Measurements from ENCODE around the gene TP53BP1.

Gene TP53BP1

DNA sequence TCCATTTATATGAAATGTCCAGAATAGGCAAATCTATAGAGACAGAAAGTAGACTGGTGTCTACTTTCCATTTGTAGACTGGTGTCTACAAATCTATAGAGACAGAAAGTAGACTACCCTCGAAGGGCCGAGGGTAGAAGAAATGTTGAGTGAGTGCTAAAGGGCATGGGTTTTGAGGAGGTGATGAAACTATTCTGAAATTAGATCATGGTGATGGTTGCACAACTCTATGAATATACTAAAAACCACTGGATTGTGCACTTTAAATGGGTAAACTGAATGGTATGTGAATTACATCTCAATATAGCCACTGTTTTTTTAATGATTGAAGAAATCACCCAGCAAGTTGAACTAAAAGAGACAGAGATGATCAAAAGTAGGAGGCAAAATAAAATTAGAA is 27.9 kb downstream of the TP53BP1 start:
- no peak for TF ChIP-seq EZH2phosphoT487 (IDR thresholded peaks at IDR 0.05; ENCODE audit: borderline replicate concordance, low read length)
- TF ChIP-seq, protein P1, sequence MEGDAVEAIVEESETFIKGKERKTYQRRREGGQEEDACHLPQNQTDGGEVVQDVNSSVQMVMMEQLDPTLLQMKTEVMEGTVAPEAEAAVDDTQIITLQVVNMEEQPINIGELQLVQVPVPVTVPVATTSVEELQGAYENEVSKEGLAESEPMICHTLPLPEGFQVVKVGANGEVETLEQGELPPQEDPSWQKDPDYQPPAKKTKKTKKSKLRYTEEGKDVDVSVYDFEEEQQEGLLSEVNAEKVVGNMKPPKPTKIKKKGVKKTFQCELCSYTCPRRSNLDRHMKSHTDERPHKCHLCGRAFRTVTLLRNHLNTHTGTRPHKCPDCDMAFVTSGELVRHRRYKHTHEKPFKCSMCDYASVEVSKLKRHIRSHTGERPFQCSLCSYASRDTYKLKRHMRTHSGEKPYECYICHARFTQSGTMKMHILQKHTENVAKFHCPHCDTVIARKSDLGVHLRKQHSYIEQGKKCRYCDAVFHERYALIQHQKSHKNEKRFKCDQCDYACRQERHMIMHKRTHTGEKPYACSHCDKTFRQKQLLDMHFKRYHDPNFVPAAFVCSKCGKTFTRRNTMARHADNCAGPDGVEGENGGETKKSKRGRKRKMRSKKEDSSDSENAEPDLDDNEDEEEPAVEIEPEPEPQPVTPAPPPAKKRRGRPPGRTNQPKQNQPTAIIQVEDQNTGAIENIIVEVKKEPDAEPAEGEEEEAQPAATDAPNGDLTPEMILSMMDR (IDR thresholded peaks at IDR 0.05; ENCODE audit: low read depth, low read length, poor library complexity, severe bottlenecking) = no peak
- Histone ChIP-seq H3K9me2 (replicated peaks; ENCODE audit: control insufficient read depth, low read length) (no peaks in the 10 kb centered on the region), H3K4me3 (ENCODE audit: low read length) (no peak overlapping the region), H3K4me1 (ENCODE audit: control insufficient read depth, low read length) (no peaks in the 10 kb centered on the region), H3F3A (ENCODE audit: control insufficient read depth, insufficient read depth) (no peaks in the 10 kb centered on the region), H4K20me1 (ENCODE audit: control insufficient read depth, insufficient read depth, low read depth, low read length) (no peaks in the 10 kb centered on the region), H3K9me3 (ENCODE audit: control insufficient read depth, insufficient read depth, low read length) (no peaks in the 10 kb centered on the region), H3K36me3 (ENCODE audit: control insufficient read depth, low read length) (peaks cover 21% of the 10 kb centered on the region), H3K4me2 (ENCODE audit: low read length) (no peak overlapping the region), H3K27ac (ENCODE audit: low read depth, low read length) (no peak overlapping the region), H3K79me2 (ENCODE audit: control insufficient read depth, low read length) (no peaks in the 10 kb centered on the region), H3K27me3 (ENCODE audit: control insufficient read depth, low read length) (no peaks in the 10 kb centered on the region)

DNA sequence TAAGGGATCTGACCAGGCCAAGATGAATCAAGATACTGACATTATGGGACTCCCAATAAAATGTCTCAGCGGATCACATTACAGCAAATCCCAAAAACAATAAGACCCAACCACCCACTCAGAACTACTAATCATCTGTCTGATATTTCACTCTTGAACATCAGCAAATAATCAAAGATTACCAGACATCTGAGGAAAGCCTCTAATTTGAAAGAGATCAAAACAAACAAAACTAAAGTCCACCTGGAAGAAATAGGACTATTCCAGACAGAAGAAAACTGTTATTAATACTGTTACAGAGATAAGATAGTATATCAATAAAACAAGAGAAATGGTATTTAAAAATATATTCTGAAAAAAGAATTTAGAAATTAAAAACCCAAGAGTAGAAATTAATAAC is 29.0 kb downstream of the TP53BP1 start:
- Histone ChIP-seq H3K4me1 (ENCODE audit: control insufficient read depth, low read length) (no peaks in the 10 kb centered on the region), H3K79me2 (ENCODE audit: control insufficient read depth, low read length) (no peaks in the 10 kb centered on the region), H4K20me1 (ENCODE audit: control insufficient read depth, insufficient read depth, low read depth, low read length) (no peaks in the 10 kb centered on the region), H3K27me3 (ENCODE audit: control insufficient read depth, low read length) (no peaks in the 10 kb centered on the region), H3F3A (ENCODE audit: control insufficient read depth, insufficient read depth) (no peaks in the 10 kb centered on the region), H3K27ac (ENCODE audit: low read depth, low read length) (no peak overlapping the region), H3K4me3 (ENCODE audit: low read length) (no peak overlapping the region), H3K9me3 (ENCODE audit: control insufficient read depth, insufficient read depth, low read length) (no peaks in the 10 kb centered on the region), H3K9me2 (replicated peaks; ENCODE audit: control insufficient read depth, low read length) (no peaks in the 10 kb centered on the region), H3K36me3 (ENCODE audit: control insufficient read depth, low read length) (peaks cover 16% of the 10 kb centered on the region), H3K4me2 (ENCODE audit: low read length) (no peak overlapping the region)
- TF ChIP-seq, protein P1 (IDR thresholded peaks at IDR 0.05; ENCODE audit: low read depth, low read length, poor library complexity, severe bottlenecking) = no peak
- TF ChIP-seq EZH2phosphoT487 (IDR thresholded peaks at IDR 0.05; ENCODE audit: borderline replicate concordance, low read length) = no peak

DNA sequence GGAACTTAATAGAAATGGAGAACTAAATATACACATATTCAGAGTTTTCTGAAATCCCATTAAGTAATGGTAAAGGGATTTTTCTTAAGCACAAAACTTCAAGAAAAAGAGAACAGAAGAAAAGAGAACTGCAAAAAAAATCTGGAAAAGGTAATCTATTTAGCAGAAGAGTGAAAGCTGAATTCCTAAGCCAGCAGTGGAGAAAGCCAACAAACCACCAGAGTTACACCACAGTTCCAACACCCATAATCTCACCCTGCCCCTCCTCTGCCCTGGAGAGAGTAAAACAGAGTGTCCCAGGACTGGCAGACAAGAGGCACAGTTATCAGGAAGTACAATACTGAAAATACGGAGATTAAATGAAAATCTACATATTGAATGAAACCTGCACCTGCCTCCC is 29.4 kb downstream of the TP53BP1 start:
- Histone ChIP-seq H3K4me1 (ENCODE audit: control insufficient read depth, low read length) (no peaks in the 10 kb centered on the region), H3K27me3 (ENCODE audit: control insufficient read depth, low read length) (no peaks in the 10 kb centered on the region), H3K9me3 (ENCODE audit: control insufficient read depth, insufficient read depth, low read length) (no peaks in the 10 kb centered on the region), H3K4me2 (ENCODE audit: low read length) (no peak overlapping the region), H3F3A (ENCODE audit: control insufficient read depth, insufficient read depth) (no peaks in the 10 kb centered on the region), H3K36me3 (ENCODE audit: control insufficient read depth, low read length) (peaks cover 12% of the 10 kb centered on the region), H3K9me2 (replicated peaks; ENCODE audit: control insufficient read depth, low read length) (no peaks in the 10 kb centered on the region), H3K27ac (ENCODE audit: low read depth, low read length) (no peak overlapping the region), H3K4me3 (ENCODE audit: low read length) (no peak overlapping the region), H4K20me1 (ENCODE audit: control insufficient read depth, insufficient read depth, low read depth, low read length) (no peaks in the 10 kb centered on the region), H3K79me2 (ENCODE audit: control insufficient read depth, low read length) (no peaks in the 10 kb centered on the region)
- TF ChIP-seq, protein P1 (IDR thresholded peaks at IDR 0.05; ENCODE audit: low read depth, low read length, poor library complexity, severe bottlenecking) = no peak
- TF ChIP-seq EZH2phosphoT487 (IDR thresholded peaks at IDR 0.05; ENCODE audit: borderline replicate concordance, low read length) = no peak

DNA sequence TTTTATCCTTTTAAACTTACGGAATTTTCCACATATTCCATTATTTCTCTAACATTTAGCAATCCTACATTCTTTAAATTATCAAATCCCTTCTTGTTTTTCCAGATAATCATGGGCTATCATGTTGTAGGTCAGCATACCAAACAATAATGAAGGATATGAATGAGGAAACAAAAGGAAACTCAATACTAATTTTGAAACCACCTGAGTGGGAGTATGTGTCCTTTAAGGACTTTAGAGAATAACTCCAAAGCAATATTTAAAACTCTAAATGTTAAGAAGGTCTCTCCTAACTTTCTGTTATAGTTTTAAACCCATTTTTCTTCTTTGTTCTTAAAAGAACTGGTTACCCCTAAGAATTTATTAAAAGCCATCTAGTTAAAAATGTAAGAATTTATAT is 43.0 kb downstream of the TP53BP1 start:
- H3K9me3 ChIP-seq (ENCODE audit: control insufficient read depth, insufficient read depth, low read length) = no peaks in the 10 kb centered on the region
- no peaks in the 10 kb centered on the region for H3K9me2 ChIP-seq (replicated peaks; ENCODE audit: control insufficient read depth, low read length)
- H3K4me2 ChIP-seq (ENCODE audit: low read length) = no peak overlapping the region
- no peak overlapping the region for H3K27ac ChIP-seq (ENCODE audit: low read depth, low read length)
- no peaks in the 10 kb centered on the region for H3K79me2 ChIP-seq (ENCODE audit: control insufficient read depth, low read length)
- H3K4me1 ChIP-seq (ENCODE audit: control insufficient read depth, low read length) = no peaks in the 10 kb centered on the region
- no peaks in the 10 kb centered on the region for H3F3A ChIP-seq (ENCODE audit: control insufficient read depth, insufficient read depth)
- H3K4me3 ChIP-seq (ENCODE audit: low read length) = no peak overlapping the region
- H3K27me3 ChIP-seq (ENCODE audit: control insufficient read depth, low read length) = no peaks in the 10 kb centered on the region
- TF ChIP-seq, protein P1 (IDR thresholded peaks at IDR 0.05; ENCODE audit: low read depth, low read length, poor library complexity, severe bottlenecking) = no peak
- TF ChIP-seq EZH2phosphoT487 (IDR thresholded peaks at IDR 0.05; ENCODE audit: borderline replicate concordance, low read length) = no peak
- no peaks in the 10 kb centered on the region for H4K20me1 ChIP-seq (ENCODE audit: control insufficient read depth, insufficient read depth, low read depth, low read length)
- H3K36me3 ChIP-seq (ENCODE audit: control insufficient read depth, low read length) = peaks cover 10% of the 10 kb centered on the region
